Prostate gland (tissue), 2 donors: Measurements from ENCODE around the gene GRHL1.

Experiments
- POLR2A ChIP-seq: fragments of 450-650 bp; IDR thresholded peaks from one replicate; pipeline ENCODE4 v1.6.1; 2016; ENCODE audit warnings: antibody characterized with exemption, mild to moderate bottlenecking
- POLR2AphosphoS5 ChIP-seq: sonication (generic); formaldehyde crosslinking; IDR thresholded peaks from one replicate; pipeline ENCODE4 v1.6.1; 2017; ENCODE audit warnings: antibody characterized with exemption
- TF ChIP-seq, protein P1 (sequence below), 4 experiments: fragments of 200-600 bp in 2 of 4; fragments of 450-650 bp in 2 of 4; sonication (generic) in 2 of 4; IDR thresholded peaks; 1 replicate in 3 of 4; 2 replicates in 1 of 4; pipeline ENCODE4 v1.5.1; 2016 to 2019; ENCODE audit warnings: antibody characterized with exemption in 4 of 4, mild to moderate bottlenecking in 2 of 4, moderate library complexity in 2 of 4

DNA sequence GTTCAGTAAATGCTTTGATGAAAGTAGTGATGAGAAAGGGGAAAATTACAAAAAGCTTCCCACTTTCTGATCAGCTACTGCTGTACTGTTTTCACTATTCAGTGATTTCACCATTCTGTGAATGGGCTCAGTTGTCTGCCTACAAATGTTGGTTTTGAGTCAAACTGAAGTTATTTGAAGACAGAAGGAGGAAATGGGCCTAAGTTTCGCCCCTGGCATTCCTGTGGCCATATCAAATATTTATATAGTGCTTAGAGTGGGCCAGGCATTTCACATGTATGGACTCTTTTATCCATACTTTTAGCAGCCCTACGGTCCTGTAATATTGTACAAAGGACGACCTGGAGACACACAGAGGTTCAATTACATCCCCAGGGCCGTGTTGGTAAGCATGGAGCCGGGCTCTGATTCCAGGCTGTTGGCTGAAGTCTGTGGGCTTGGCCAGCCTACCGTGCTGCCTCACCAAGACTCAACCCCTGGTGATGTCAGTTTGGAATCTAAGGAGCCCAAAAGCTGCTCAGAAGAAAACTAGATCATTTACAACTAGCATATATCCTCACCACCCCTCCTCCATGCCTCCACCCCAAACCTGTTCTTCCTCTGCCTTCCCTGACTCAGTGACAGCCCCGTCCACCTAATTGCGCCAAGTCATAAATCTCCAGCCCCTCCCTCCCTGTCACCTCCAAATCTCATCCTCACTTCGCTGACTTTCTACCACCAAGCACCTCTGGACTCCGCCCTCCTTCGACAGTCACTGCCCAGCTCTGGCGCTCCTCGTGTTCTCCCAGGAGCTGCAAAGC, 10.1 kb upstream of the GRHL1 start:
- no peak for TF ChIP-seq POLR2AphosphoS5
- TF ChIP-seq, protein P1, sequence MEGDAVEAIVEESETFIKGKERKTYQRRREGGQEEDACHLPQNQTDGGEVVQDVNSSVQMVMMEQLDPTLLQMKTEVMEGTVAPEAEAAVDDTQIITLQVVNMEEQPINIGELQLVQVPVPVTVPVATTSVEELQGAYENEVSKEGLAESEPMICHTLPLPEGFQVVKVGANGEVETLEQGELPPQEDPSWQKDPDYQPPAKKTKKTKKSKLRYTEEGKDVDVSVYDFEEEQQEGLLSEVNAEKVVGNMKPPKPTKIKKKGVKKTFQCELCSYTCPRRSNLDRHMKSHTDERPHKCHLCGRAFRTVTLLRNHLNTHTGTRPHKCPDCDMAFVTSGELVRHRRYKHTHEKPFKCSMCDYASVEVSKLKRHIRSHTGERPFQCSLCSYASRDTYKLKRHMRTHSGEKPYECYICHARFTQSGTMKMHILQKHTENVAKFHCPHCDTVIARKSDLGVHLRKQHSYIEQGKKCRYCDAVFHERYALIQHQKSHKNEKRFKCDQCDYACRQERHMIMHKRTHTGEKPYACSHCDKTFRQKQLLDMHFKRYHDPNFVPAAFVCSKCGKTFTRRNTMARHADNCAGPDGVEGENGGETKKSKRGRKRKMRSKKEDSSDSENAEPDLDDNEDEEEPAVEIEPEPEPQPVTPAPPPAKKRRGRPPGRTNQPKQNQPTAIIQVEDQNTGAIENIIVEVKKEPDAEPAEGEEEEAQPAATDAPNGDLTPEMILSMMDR (IDR thresholded peaks at IDR 0.05) = no peak
- TF ChIP-seq POLR2A = no peak
